ENCODE measurements around the gene ANO10. TPM values are rescaled to one million over a fixed set of nuclear protein-coding genes. Genes with fewer than 3 reads are reported as not detected.

Gene ANO10
- total and polyA plus RNA-seq, 2 of the 8 experiments (the other 6 are each of a cell fraction or from before 2014, with no cell fraction given): 38.0 to 53.2 TPM

DNA sequence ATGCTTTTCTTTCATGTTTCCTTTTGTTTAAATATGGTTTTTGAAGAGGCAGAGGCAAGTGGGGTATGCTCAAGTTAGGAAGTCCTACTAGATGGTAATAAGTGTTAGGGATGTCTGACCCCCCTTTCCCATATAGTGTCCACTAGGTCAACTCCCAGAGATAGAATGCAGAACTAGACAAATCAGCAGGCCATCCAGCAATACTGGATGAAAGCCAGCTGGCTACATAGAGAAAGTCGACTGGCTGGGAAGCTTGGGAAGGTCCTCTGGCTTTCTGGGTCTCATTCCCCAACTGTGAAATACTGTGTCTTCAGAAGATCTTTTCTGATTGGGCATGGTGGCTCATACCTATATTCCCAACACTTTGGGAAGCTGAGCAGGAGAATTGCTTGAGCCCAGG lies 221.6 kb downstream of the ANO10 start (continued):
- TF ChIP-seq, protein P1, sequence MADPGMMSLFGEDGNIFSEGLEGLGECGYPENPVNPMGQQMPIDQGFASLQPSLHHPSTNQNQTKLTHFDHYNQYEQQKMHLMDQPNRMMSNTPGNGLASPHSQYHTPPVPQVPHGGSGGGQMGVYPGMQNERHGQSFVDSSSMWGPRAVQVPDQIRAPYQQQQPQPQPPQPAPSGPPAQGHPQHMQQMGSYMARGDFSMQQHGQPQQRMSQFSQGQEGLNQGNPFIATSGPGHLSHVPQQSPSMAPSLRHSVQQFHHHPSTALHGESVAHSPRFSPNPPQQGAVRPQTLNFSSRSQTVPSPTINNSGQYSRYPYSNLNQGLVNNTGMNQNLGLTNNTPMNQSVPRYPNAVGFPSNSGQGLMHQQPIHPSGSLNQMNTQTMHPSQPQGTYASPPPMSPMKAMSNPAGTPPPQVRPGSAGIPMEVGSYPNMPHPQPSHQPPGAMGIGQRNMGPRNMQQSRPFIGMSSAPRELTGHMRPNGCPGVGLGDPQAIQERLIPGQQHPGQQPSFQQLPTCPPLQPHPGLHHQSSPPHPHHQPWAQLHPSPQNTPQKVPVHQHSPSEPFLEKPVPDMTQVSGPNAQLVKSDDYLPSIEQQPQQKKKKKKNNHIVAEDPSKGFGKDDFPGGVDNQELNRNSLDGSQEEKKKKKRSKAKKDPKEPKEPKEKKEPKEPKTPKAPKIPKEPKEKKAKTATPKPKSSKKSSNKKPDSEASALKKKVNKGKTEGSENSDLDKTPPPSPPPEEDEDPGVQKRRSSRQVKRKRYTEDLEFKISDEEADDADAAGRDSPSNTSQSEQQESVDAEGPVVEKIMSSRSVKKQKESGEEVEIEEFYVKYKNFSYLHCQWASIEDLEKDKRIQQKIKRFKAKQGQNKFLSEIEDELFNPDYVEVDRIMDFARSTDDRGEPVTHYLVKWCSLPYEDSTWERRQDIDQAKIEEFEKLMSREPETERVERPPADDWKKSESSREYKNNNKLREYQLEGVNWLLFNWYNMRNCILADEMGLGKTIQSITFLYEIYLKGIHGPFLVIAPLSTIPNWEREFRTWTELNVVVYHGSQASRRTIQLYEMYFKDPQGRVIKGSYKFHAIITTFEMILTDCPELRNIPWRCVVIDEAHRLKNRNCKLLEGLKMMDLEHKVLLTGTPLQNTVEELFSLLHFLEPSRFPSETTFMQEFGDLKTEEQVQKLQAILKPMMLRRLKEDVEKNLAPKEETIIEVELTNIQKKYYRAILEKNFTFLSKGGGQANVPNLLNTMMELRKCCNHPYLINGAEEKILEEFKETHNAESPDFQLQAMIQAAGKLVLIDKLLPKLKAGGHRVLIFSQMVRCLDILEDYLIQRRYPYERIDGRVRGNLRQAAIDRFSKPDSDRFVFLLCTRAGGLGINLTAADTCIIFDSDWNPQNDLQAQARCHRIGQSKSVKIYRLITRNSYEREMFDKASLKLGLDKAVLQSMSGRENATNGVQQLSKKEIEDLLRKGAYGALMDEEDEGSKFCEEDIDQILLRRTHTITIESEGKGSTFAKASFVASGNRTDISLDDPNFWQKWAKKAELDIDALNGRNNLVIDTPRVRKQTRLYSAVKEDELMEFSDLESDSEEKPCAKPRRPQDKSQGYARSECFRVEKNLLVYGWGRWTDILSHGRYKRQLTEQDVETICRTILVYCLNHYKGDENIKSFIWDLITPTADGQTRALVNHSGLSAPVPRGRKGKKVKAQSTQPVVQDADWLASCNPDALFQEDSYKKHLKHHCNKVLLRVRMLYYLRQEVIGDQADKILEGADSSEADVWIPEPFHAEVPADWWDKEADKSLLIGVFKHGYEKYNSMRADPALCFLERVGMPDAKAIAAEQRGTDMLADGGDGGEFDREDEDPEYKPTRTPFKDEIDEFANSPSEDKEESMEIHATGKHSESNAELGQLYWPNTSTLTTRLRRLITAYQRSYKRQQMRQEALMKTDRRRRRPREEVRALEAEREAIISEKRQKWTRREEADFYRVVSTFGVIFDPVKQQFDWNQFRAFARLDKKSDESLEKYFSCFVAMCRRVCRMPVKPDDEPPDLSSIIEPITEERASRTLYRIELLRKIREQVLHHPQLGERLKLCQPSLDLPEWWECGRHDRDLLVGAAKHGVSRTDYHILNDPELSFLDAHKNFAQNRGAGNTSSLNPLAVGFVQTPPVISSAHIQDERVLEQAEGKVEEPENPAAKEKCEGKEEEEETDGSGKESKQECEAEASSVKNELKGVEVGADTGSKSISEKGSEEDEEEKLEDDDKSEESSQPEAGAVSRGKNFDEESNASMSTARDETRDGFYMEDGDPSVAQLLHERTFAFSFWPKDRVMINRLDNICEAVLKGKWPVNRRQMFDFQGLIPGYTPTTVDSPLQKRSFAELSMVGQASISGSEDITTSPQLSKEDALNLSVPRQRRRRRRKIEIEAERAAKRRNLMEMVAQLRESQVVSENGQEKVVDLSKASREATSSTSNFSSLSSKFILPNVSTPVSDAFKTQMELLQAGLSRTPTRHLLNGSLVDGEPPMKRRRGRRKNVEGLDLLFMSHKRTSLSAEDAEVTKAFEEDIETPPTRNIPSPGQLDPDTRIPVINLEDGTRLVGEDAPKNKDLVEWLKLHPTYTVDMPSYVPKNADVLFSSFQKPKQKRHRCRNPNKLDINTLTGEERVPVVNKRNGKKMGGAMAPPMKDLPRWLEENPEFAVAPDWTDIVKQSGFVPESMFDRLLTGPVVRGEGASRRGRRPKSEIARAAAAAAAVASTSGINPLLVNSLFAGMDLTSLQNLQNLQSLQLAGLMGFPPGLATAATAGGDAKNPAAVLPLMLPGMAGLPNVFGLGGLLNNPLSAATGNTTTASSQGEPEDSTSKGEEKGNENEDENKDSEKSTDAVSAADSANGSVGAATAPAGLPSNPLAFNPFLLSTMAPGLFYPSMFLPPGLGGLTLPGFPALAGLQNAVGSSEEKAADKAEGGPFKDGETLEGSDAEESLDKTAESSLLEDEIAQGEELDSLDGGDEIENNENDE (IDR thresholded peaks at IDR 0.05; ENCODE audit: insufficient replicate concordance, low read length): no peak
- TF ChIP-seq TAF1 (IDR thresholded peaks at IDR 0.05; ENCODE audit: low read depth, low read length): no peak

Data from H1 (cell line).